HG03025 (cell line): ENCODE results near the gene IL12RB2.
"Not testable (repeated sequence)": the region's sequence is repeated elsewhere in the genome, so short reads cannot be mapped to it uniquely, and the experiment has no call there.

ENCODE experiments used
- ATAC-seq: cut with Tn5 transposase; IDR thresholded peaks from one replicate; pipeline ENCODE4 v1.9.1; 2021; ENCODE audit warnings: mild to moderate bottlenecking, moderate library complexity; ENCODE audit not compliant: unreplicated experiment, low FRiP score

The IL12RB2 gene

DNA sequence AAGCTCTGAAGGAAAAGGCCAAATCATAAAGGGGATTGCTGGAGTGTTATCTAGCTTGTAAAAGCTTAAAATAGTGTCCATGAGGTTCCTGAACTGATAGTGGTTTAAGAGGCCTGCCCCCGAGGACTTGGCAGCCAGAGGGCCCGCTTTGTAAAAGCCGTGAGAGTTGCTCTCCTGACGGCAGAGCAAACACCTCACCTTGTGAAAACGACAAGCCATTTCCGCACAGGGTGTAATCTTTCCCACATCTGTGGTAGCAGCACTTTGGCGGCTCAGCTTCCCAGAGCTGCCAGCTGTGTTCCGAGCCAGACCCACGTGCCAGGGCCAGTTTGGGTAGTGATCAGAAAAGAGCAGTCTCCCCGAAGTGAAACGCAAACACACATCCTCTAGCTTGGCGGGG is 85.6 kb downstream of the IL12RB2 start:
- ATAC-seq, result no peak

DNA sequence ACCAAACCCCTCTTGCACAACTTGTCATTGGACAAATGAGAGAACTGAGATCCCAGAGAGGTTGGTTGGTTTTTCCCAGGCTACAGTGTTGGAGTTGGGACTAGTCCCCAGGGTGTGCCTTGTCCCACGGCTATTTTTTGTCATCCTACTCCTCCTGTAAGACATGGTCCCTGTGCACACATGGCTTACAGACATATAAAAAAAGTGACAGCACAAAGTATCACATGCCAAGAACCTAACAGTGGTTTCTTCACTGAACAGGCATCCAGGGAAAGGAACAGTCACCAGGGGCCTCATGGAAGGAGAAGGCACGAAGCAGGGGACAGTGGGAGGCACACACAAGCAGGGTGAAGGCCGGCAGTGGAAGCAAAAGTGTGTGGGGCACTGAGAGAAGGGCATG is 86.1 kb downstream of the IL12RB2 start:
- ATAC-seq, result no peak

DNA sequence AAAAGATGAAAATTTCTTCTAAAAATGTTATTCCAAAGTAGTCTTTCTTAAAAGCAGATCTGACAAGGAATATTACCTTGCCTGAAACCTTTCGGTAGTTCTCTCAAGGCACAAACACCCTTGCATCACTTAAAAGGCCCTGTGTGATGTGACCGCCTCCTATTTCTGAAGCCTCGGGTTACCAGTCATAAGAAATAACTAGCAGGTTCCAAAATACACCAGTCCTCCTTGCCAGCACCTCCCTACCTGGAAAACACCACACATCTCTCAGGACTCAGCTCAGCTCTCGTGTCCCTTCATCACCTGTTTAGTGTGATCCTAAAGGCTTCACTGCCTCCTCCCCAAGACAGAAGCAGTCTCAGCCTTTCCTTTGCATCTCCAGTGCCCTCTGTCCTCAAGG is 86.9 kb downstream of the IL12RB2 start:
- no peak for ATAC-seq

DNA sequence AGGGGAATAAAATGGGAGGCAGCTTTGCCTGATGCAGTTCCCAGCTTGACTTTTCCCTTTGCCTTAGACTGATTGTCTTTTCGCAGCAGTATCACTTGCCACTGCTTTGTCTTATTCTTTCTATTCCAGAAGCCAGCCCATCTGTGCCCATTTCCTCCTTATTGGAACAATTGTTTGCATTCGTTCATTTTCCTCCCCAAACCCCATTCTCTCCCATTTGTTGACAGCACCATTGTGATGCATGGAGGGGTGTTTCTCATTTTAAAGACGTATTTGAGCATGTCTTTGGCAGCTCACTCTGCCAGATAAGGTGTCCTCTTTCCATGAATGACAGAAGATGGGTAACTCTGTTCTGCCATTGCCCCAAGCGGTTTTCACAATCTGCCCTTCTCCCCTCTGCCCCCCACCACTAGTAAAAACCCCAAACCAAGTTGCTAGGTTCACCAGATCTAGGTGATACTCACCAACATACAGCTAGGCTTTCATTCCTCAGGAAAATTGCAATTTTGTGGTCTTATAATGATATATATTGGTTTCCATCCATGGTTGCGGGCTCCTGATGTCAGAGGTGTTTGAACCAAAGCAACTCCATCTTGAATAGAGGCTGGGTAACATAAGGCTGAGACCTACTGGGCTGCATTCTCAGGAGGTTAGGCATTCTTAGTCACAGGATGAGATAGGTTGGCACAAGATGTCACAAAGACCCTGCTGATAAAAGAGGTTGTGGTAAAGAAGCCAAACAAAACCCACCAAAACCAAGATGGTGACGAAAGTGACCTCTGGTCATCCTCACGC is 91.7 kb downstream of the IL12RB2 start:
- ATAC-seq, result no peak

DNA sequence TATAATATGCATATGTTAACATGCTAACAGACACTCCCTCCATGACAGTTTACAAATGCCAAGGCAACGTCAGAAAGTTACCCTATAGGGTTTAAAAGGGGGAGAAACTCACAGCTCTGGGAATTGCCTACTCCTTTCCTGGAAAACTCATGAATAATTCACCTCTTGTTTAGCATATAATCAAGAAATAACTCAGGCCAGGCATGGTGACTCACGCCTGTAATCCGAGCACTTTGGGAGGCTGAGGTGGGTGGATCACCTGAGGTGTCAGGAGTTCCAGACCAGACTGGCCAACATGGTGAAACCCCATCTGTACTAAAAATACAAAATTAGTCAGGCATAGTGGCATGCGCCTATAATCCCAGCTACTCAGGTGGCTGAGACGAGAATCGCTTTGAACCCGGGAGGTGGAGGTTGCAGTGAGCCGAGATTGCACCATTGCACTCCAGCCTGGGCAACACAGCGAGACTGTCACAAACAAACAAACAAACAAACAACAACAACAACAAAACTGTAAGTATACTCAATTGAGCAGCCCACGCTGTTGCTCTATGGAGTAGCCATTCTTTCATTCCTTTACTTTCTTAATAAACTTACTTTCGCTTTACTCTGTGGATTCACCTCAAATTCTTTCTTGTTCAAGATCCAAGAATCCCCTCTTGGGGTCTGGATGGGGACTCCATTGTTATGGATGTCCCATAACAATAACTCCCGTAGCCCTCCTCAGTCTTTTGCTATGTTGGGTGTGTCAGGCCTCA is 92.5 kb downstream of the IL12RB2 start:
- ATAC-seq, result not testable (repeated sequence)

DNA sequence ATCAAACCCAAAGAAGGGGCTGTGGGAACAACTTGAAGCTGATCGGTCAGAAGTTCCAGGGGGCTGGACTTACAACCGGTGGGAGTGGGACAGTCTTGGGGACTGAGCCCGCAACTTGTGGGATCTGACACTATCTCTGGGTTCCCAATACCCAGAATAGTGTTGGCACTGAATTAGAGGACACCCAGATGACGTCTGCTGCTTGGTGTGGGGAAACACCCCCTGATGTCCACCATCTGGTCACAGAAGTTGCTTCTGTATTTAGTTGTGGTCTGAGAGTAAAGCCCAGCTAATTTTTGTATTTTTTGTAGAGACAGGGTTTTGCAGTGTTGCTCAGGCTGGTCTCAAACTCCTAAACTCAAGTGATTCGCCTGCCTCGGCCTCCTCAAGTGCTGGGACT is 93.8 kb downstream of the IL12RB2 start:
- no peak for ATAC-seq

DNA sequence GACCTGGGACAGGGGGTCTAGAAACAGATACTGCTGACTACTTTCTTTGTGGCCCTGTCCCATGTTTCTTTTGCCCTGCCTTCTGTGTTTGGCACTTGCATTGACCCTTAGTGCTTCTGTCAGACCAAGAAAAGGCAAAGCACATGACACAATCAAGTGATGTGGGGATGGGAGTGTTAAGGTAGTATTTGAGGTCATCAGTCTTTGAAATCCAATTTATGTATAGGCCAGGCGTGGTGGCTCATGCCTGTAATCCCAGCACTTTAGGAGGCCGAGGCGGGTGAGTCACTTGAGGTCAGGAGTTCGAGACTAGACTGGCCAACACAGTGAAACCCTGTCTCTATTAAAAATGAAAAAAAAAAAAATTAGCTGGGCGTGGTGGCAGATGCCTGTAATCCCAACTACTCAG is 96.5 kb downstream of the IL12RB2 start:
- ATAC-seq, result no peak

DNA sequence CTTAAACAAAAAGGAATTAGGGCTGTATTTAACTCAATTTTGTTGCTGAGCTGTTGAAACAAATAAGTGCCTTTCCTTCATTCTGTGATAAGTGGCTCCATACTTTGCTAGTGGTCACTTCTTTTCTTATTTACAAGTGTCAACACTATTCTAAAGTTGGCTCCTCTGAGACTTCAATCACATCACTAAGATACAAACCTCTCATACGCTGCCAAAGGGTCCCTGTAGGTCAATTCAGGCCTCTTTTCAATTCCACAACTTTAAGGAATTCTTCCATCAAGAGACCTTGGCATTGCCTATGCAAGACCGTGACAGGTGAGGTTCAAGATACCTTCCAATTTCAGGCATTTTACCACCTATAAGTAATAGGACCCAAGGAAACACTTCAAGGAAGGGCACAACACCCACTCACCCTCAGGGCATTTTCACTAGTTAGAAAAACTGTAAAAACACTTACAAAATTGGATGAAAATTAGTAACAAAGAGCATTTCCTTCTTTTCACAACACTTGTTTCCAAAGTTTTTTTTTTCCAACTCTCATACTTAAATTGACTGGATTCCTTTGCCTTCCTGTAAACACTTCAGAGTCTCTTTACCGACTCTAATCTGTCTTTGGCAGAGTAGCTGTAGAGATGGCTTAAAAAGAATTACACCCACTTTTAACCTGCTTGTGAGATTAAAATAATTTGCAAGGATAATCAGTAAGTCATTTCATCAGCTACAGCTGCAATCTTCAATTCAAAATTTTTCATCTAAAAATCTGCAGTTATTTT is 98.0 kb downstream of the IL12RB2 start:
- ATAC-seq, result no peak

DNA sequence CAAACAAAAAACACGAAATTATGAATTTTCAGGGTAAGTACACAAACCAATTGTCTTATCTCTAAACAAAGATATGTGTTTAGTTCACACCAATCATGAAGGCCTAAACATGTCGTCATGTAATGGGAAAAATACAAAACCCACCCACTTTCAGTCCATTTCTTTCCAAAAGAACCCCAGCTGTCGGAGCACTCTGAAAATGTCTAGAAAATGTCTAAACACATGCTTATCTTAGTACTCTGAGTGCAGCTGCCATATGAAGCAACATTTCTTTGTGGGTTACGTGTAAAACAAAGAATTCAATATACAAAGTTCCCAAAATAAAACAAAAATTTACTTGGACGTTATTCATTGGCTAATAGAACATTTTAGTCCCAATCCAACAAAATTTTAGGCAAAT is 99.8 kb downstream of the IL12RB2 start:
- no peak for ATAC-seq

DNA sequence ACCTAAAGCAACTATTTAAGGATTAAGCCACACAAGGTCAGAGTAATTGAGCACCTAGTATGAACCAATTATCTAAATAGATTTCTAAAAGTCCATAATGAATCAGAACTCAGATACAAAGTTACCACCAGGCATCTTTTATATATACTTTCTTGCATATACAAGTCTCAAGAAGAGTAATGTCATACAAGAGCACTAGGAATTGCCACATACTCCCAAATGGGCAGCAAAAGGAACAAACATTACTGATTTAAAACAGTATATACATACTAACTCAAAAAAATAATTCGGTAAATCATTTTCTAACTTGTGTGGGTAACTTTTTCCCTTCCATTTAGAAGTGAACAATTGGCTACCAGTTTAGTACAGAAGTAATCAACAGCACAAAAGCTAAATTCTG is 100.5 kb downstream of the IL12RB2 start:
- no peak for ATAC-seq

DNA sequence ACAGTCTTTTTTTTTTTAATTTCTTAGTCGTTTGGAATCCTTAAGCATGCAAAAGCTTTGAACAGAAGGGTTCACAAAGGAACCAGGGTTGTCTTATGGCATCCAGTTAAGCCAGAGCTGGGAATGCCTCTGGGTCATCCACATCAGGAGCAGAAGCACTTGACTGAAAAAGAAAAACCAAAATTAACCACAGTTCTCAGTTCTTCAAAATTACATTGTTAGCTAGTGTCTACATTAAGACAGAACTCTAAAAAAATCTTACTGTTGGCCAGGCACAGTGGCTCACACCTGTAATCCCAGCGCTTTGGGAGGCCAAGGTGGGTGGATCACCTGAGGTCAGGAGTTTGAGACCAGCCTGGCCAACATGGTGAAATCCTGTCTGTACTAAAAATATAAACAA is 105.4 kb downstream of the IL12RB2 start:
- not testable (repeated sequence) for ATAC-seq

DNA sequence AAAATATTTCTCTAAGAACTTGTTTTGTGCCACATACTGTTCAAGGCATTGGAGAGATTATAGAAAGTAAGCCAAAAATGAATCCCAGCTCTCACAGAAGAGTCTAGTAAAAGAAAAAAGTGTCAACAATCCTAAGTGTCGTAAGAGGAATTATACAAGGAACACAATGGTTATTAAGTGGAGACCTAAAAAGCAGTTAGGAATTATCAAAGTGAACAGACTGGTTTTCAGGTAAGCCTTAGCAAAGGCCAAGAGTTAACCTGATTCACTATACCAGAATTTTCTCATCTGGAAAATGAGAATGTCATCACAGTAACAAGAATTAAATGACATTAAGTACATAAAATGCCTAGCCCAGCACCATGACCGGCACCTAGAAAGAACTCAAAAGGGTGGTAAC is 106.9 kb downstream of the IL12RB2 start:
- ATAC-seq, result no peak

DNA sequence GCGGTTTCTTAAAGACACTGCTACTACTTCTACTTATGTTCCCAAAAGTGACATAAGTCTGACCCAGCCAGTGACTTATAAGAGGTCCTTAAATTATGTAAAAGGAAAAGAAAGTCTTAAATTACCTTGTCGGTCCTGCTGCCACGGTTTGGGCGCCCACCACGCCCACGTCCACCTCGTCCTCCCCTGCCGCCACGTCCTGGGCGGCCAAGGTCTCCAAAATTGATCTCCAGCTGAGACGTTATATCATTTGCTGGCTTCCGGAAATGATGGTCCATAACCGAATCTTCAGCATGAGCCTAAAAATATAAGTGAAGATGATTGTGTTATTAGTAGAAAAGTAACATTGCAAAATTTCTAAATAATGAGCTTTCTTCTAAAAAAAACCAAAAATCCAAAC is 107.4 kb downstream of the IL12RB2 start:
- no peak for ATAC-seq

DNA sequence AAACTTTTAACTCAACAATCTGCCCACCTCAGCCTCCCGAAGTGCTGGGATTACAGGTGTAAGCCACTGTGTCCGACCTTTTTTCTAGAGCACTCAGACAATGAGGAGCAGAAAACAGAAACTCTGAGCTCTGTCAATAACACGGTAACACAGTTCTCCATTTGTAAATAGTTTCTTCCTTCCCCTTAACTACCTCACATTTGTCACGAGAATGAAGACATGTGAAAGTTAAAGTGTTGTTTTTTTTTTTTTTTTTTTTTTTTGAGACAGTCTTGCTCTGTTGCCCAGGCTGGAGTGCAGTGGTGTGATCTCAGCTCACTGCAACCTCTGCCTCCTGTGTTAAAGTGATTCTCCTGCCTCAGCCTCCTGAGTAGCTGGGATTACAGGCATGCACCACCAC is 110.1 kb downstream of the IL12RB2 start:
- ATAC-seq, result not testable (repeated sequence)

DNA sequence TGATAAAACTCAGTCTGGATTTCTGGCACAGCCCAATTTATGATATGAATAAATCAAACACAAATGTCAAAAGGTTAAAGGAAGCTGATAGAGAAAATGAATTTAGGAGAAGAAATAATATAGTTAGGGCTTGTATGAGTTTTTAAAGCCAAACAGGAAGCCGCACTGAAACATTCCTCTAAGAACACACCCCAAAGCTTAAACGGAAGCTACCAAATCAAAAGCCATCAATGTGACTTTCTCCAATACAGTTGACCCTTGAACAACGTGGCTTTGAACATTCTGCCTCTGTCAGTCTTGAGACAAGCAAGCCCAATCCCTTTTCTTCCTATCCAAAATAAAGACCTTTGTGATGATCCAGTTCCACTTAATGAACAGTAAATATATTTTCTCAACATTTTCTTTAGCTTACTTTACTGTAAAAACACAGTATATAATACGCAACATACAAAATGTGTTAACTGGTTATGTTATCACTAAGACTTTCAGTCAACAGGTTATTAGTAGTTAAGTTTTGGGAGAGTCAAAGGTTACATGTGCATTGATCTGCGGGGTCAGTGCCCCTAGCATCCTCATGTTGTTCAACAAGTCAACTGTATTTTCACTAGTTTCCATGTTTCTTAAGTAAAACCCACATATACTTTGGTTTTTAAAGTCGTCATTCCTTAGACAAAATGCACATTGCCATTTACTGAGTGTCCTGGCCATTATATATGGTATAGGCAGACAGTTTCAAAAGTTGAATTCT is 111.3 kb downstream of the IL12RB2 start:
- no peak for ATAC-seq

DNA sequence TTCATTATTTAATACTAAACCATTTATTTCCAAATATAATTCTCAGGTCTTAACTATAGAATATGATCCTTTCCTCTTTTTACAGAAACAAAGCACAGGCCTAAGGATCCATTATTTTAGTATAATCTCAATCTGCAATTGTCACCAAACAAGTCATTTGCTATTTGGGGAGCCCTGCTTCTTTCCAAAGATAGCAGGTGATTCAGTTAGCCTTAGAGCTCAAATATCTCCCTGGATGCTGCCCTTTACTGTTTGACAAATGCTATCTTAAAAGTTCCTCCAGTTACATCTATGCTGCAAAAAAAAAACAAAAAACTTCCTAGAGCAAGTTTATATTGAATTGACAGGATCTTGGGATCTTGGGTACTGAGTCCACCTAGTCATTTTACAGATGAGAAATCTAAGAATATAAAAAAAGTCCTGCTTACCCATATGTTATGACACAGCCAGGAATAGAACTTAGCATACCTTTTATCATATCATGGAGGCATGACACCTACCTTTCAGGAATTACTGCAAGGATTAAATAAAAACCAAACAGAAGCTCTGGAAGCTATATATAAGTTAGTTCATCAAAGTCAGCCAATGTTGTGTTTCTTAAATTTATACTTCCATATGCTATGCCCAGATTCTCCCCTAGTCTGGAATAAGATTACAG is 113.3 kb downstream of the IL12RB2 start:
- ATAC-seq, result no peak

DNA sequence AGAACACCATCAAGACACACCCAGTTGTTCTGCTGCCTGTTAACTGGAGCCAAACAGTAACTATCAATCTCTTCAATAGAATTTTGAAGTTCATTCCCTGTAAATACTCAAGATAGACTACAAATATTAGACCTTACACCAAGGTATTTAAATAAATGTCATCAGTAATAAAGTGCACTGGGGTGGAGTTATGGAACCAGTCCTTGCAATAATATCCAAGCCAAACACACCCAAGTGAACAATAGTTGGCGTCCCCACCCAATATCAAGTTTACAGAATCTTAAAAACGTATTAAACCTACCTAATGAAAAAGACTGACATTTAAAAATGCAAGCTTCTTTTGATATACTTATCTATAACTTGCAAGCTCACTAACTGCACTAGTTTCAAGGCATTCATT is 119.8 kb downstream of the IL12RB2 start:
- ATAC-seq, result no peak

DNA sequence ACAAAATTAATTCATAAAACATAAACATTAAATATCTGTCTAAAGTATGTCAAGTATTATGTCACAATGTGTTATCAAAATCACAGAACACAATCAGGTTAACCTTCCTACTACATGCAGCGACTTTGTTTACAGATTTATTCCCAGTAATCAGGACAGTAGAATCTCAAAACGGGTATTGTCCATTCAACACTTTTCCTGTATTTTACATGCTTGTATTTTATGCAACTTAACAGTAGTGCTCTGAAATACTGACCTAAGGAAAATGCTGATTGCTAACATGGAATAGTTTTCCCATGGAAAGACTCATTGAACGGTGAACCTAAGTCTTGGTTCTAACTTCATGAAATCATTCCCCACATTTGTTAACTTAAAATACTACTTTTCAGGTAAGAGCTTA is 120.3 kb downstream of the IL12RB2 start:
- no peak for ATAC-seq

DNA sequence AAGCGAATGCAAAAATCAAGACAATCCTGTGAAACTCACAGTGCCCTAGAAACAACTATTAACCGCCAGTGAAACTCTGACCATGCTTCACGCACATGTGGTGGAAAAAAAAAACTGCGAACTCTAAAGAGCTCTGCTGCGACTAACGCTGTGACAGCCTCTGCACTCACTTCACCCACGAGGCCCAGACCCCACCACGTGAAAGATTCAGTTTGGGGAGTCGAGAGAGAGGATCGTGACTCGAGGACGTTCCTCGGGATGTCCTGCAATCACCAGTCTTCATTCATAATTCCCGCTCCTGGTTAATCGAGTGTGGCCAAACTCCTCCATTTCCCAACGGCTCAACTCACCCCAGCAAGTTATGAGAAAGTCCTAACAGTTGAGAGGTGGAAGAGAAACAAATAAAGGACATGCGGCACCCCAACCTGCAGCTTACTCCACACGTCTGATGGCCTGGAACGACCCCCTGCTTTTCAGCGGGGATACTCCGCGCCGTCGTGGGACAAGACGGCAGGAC is 121.4 kb downstream of the IL12RB2 start:
- ATAC-seq, result no peak
